ENCODE measurements around the gene PPP6C. TPM values are rescaled to one million over a fixed set of nuclear protein-coding genes. Genes with fewer than 3 reads are reported as not detected.
"Not testable (repeated sequence)": the region's sequence is repeated elsewhere in the genome, so short reads cannot be mapped to it uniquely, and the experiment has no call there.

Gene PPP6C
- total RNA-seq, 1 experiment from 2014 or later = 56.8 TPM

- not testable (repeated sequence) for H3K27ac ChIP-seq; H3K4me3 ChIP-seq; H3K27me3 ChIP-seq; H3K9me3 ChIP-seq (replicated peaks); H3K4me1 ChIP-seq; DNase-seq
- H3K36me3 ChIP-seq = peaks cover 31% of the 10 kb centered on the region
These were observed 26.7 kb downstream of the PPP6C start for GRCh38 chr9:125162891-125163290.

GRCh38 chr9:125161284-125161918 lies 28.2 kb downstream of the PPP6C start:
- peaks cover 34% of the 10 kb centered on the region for H3K36me3 ChIP-seq
- no peak for DNase-seq
- H3K27ac ChIP-seq = no peak overlapping the region
- H3K27me3 ChIP-seq = no peaks in the 10 kb centered on the region
- H3K9me3 ChIP-seq (replicated peaks) = no peaks in the 10 kb centered on the region
- no peaks in the 10 kb centered on the region for H3K4me1 ChIP-seq
- no peak overlapping the region for H3K4me3 ChIP-seq

DNA sequence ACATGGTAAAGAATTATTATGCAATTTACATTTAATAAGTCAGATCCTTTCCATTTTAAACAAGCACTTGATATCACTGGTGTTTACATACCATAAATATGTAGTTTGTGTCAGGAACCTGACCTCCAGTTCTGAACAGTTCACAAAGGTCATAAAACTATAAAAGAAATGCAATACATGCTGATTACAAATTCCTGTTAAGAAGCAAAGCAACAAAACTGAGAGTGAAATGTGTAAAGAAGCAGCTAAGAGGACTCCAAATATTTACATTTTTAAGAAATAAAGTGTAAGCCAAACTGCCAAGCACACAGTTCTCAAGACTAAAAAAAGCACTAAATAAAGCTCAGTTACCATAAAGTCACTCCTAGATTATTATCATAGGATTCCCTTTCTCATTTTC lies 28.9 kb downstream of the PPP6C start:
- Histone ChIP-seq H3K27me3 (no peaks in the 10 kb centered on the region), H3K27ac (no peak overlapping the region), H3K9me3 (replicated peaks) (no peaks in the 10 kb centered on the region), H3K36me3 (peaks cover 33% of the 10 kb centered on the region), H3K4me1 (no peaks in the 10 kb centered on the region), H3K4me3 (no peak overlapping the region)
- no peak for DNase-seq

DNA sequence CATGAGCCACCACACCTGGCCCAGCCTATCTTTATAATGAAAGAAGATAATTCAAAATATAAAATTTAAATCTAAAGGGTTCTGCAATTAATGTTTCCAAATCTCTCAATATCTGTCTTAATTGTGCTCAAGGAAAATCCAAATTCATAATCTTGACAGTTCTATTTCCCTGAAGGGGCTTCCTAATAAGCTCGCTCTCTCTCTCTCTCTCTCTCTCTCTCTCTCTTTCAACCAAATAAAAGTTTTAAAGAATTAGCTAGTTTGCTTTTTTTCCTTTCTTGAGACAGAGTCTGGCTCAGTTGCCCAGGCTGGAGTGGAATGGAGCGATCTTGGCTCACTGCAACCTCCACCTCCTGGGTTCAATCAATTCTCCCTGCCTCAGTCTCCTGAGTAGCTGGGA lies 33.1 kb downstream of the PPP6C start:
- H3K27ac ChIP-seq = no peak overlapping the region
- no peak for DNase-seq
- H3K9me3 ChIP-seq (replicated peaks) = no peaks in the 10 kb centered on the region
- no peaks in the 10 kb centered on the region for H3K4me1 ChIP-seq
- no peak overlapping the region for H3K4me3 ChIP-seq
- H3K27me3 ChIP-seq = no peaks in the 10 kb centered on the region
- H3K36me3 ChIP-seq = peaks cover 40% of the 10 kb centered on the region

- no peaks in the 10 kb centered on the region for H3K4me1 ChIP-seq
- no peaks in the 10 kb centered on the region for H3K9me3 ChIP-seq (replicated peaks)
- no peak for DNase-seq
- H3K36me3 ChIP-seq = peaks cover 48% of the 10 kb centered on the region
- no peaks in the 10 kb centered on the region for H3K27me3 ChIP-seq
- H3K27ac ChIP-seq = no peak overlapping the region
- H3K4me3 ChIP-seq = no peak overlapping the region
These were observed 35.8 kb downstream of the PPP6C start for GRCh38 chr9:125153712-125154367.

DNA sequence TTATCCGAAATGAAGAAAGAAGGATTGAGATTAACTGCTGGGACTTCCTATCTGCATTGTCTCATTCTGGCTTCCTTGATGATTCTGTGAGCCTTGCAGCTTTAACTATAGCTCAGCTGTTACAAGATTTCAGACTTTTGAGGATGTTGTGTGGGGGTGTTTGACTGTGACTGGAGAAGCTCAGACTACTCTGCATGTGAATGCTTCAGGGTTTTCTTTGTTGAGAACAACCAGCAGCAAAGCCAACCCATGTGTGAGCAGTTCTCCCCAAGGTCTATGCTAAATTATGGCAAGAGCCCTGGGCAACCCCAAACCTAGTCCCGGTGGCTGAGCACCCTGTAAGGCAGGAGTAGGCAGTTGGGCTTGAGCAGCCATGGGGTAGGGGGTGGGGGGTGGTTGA lies 37.9 kb downstream of the PPP6C start:
- no peaks in the 10 kb centered on the region for H3K9me3 ChIP-seq (replicated peaks)
- DNase-seq = no peak
- no peaks in the 10 kb centered on the region for H3K27me3 ChIP-seq
- peaks cover 45% of the 10 kb centered on the region for H3K36me3 ChIP-seq
- H3K4me3 ChIP-seq = no peak overlapping the region
- no peak overlapping the region for H3K27ac ChIP-seq
- H3K4me1 ChIP-seq = no peaks in the 10 kb centered on the region

DNA sequence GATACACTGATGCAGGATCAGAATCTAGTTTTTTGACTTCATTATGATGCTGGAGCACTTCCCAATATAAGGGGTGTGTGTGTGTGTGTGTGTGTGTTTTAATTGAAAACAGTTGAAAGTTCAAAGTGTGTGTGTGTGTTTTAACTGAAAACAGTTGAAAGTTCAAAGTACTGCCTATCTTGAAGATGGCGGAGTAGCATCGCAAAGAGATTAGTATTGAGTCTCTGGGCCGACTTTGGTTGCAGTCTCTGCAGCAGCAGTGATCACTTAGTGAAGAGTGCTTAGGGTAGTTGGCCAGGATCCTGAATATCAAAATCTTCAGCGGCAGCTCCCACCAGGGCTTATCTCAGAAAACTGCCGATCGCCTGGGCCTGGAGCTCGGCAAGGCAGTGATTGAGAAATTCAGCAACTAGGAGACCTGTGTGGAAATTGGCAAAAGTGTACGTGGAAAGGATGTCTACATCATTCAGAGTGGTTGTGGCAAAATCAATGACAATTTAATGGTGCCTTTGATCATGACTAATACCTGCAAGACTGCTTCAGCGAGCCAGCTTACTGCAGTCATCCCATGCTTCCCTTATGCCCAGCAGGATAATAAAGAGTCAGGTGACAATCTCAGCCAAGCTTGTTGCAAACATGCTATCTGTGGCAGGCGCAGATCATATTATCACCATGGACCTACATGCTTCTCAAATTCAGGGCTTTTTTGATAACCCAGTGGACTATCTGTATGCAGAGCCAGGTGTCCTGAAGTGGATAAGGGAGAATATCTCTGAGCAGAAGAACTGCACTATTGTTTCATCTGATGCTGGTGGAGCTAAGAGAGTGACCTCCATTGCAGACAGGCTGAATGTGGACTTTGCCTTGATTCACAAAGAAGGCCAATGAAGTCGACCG lies 39.0 kb downstream of the PPP6C start:
- peaks cover 45% of the 10 kb centered on the region for H3K36me3 ChIP-seq
- no peak for DNase-seq
- H3K4me3 ChIP-seq = no peak overlapping the region
- no peak overlapping the region for H3K27ac ChIP-seq
- H3K27me3 ChIP-seq = no peaks in the 10 kb centered on the region
- H3K9me3 ChIP-seq (replicated peaks) = no peaks in the 10 kb centered on the region
- H3K4me1 ChIP-seq = no peaks in the 10 kb centered on the region

GRCh38 chr9:125147401-125147951 lies 42.1 kb downstream of the PPP6C start:
- no peak overlapping the region for H3K27ac ChIP-seq
- no peak for DNase-seq
- H3K4me1 ChIP-seq = no peaks in the 10 kb centered on the region
- H3K4me3 ChIP-seq = no peak overlapping the region
- peaks cover 30% of the 10 kb centered on the region for H3K36me3 ChIP-seq
- no peaks in the 10 kb centered on the region for H3K27me3 ChIP-seq
- H3K9me3 ChIP-seq (replicated peaks) = no peaks in the 10 kb centered on the region

DNA sequence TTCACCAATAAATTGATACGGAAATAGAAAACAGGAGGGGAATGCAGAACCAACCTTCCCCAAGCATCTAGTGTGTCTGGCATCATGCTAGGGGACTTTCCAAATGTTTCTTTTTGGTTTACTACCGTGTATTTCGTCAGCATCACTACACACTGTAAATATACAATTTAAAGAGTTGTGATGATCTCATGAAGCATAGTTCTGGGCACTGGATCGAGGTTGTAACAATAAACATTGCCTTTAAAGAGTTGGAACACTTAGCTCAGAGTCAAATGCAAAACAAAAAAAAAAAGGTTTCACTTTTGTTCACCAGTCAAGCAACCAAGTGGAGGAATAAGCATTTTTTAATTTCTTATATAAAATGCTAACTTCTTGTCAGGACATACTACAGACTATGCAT lies 43.4 kb downstream of the PPP6C start:
- DNase-seq = no peak
- Histone ChIP-seq H3K27ac (no peak overlapping the region), H3K9me3 (replicated peaks) (no peaks in the 10 kb centered on the region)

DNA sequence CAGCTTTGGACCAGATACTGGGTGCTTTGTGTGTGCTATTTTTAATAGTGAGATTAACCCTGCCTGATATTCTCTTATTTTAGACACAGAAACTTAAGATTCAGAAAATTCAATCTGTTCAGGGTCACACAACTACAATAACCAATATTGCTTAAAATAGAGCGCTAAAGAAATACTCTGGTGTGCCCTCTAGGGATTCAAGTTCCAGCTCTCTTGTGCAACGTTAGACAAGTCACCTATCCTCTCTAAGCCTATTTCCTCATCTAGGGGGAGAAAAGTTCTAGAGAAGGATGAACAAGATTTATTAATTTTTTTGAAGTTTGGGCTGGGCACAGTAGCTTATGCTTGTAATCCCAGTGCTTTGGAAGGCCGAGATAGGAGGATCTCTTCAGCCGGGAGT lies 44.2 kb downstream of the PPP6C start:
- Histone ChIP-seq H3K4me3 (no peak overlapping the region), H3K27me3 (no peaks in the 10 kb centered on the region), H3K27ac (no peak overlapping the region), H3K9me3 (replicated peaks) (no peaks in the 10 kb centered on the region), H3K4me1 (no peaks in the 10 kb centered on the region), H3K36me3 (peaks cover 17% of the 10 kb centered on the region)
- DNase-seq = no peak

More for the DNA sequence above, 43.4 kb downstream of the PPP6C start:
- no peaks in the 10 kb centered on the region for H3K4me1 ChIP-seq
- H3K27me3 ChIP-seq = no peaks in the 10 kb centered on the region
- H3K4me3 ChIP-seq = no peak overlapping the region
- H3K36me3 ChIP-seq = peaks cover 25% of the 10 kb centered on the region

- Histone ChIP-seq H3K9me3 (replicated peaks) (no peaks in the 10 kb centered on the region), H3K36me3 (peaks cover 9% of the 10 kb centered on the region), H3K4me1 (no peaks in the 10 kb centered on the region), H3K4me3 (peak within 1 kb of the TSS; percentile 62), H3K27me3 (no peaks in the 10 kb centered on the region), H3K27ac (no peak within 1 kb of the TSS)
- DNase-seq = peak; percentile 100
These were observed 46.1 kb downstream of the PPP6C start, which contains the start of gene SCAI for GRCh38 chr9:125143377-125144090. Gene SCAI, minus strand, starts transcription at chr9:125143528. Its CDS starts 91 bp downstream, at chr9:125143437.

DNA sequence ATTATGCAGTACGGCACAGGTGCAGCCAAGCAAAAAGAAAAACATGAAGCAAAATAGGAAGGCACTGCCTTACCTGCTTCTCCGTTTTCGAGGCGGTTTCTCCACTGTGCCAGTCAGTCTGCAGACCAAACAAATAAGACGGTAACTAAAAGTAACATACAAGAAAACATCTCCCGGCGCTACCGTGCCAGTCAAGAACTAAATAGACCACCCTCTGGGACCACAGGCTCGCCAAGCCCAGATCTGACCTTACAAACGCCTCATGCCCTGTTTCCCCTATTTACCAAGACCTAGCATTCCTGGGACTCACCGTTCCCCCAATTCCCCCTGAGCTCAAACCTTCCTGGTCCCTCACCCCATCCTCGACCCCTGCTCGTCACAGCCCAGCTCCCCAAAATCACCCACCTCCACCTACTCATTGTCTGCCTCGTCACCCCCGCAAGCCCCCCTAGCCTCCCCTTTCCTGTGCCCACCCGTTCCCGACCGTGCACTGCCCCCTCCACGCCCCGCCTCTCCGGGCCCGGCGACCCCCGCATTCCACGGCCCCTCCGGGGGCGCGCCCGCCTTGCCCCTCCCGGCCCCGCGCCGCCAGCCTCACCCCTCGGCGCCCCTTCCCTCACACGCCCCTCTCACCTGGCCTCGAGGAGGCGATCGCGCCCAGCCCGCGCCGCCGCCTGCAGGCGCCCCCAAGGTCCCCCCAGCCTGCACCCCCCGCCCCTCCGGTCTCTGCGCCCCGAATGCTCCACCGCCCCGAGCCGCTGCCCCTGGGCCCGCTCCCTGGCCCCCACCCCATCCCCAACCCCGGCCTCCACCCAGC lies 46.8 kb downstream of the PPP6C start:
- H3K4me1 ChIP-seq = no peaks in the 10 kb centered on the region; the same call in 1 of the 2 replicates
- no peaks in the 10 kb centered on the region for H3K9me3 ChIP-seq (replicated peaks)
- H3K27ac ChIP-seq = no peak overlapping the region
- DNase-seq = peak; percentile 5 to 27
- peak overlapping the region; percentile 62 for H3K4me3 ChIP-seq
- peaks cover 5% of the 10 kb centered on the region; the same call in 1 of the 2 replicates for H3K36me3 ChIP-seq
- H3K27me3 ChIP-seq = no peaks in the 10 kb centered on the region

DNA sequence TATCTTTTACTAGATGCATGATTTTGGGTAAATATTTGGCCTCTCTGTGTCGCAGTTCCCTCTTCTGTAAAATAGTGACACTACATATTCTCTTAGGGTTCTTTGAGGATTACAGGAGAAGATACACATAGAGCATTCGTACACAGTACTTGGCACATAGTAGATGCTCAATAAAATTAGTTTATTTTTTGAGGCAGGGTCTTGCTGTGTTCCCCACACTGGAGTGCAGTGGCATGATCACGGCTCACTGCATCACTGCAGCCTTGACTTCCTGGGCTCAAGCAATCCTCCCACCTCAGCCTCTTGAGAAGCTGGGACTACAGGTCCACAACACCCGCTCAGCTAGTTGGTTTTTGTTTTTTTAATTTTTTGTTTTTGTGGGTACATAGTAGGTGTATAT lies 47.9 kb downstream of the PPP6C start:
- Histone ChIP-seq H3K4me3 (no peak overlapping the region), H3K27ac (no peak overlapping the region), H3K36me3 (peaks cover 5% of the 10 kb centered on the region; the same call in 1 of the 2 replicates), H3K9me3 (replicated peaks) (no peaks in the 10 kb centered on the region), H3K4me1 (peaks cover 9% of the 10 kb centered on the region; the same call in 1 of the 2 replicates), H3K27me3 (no peaks in the 10 kb centered on the region)
- no peak for DNase-seq
